HepG2 (cell line): ENCODE measurements around the gene METTL22. TPM values are rescaled to one million over a fixed set of nuclear protein-coding genes. Genes with fewer than 3 reads are reported as not detected.
A peak's percentile ranks its signal among the peaks of the same experiment; 100 is the strongest.

ENCODE experiments used
- AKAP8 ChIP-seq: sonication (generic); formaldehyde crosslinking; IDR thresholded peaks from 2 replicates; pipeline ENCODE4 v1.5.1; 2020; ENCODE audit warnings: mild to moderate bottlenecking, missing genetic modification reagents
- ARID4A ChIP-seq: sonication (generic); formaldehyde crosslinking; IDR thresholded peaks from 2 replicates; pipeline ENCODE4 v1.5.0; 2020; ENCODE audit warnings: mild to moderate bottlenecking, missing genetic modification reagents, borderline replicate concordance
- CENPBD1 ChIP-seq: sonication (generic); formaldehyde crosslinking; IDR thresholded peaks from 2 replicates; pipeline ENCODE4 v1.8.0; 2022; ENCODE audit warnings: missing genetic modification reagents, low read depth, mild to moderate bottlenecking, borderline replicate concordance
- DR1 ChIP-seq: sonication (generic); formaldehyde crosslinking; IDR thresholded peaks from 2 replicates; pipeline ENCODE4 v1.8.0; 2021; ENCODE audit warnings: mild to moderate bottlenecking, missing genetic modification reagents, inconsistent platforms
- FOSL2 ChIP-seq: sonication (generic); formaldehyde crosslinking; IDR thresholded peaks from 2 replicates; pipeline ENCODE4 v1.4.0; 2020; ENCODE audit warnings: missing genetic modification reagents
- FOXK2 ChIP-seq: fragments of 450-650 bp; IDR thresholded peaks from 2 replicates; pipeline ENCODE4 v1.6.1; 2016
- HDAC2 ChIP-seq: sonication (generic); formaldehyde crosslinking; IDR thresholded peaks from 2 replicates; pipeline ENCODE4 v1.4.0; 2020; ENCODE audit warnings: missing genetic modification reagents
- HOXA3 ChIP-seq: sonication (generic); formaldehyde crosslinking; IDR thresholded peaks from 2 replicates; pipeline ENCODE4 v1.5.0; 2020; ENCODE audit warnings: missing genetic modification reagents
- NR3C1 ChIP-seq: sonication (generic); formaldehyde crosslinking; IDR thresholded peaks from 2 replicates; pipeline ENCODE4 v1.4.0; 2020; ENCODE audit warnings: missing genetic modification reagents
- PRMT3 ChIP-seq: sonication (generic); formaldehyde crosslinking; IDR thresholded peaks from 2 replicates; pipeline ENCODE4 v1.8.1; 2022; ENCODE audit warnings: low read depth, mild to moderate bottlenecking, moderate library complexity, missing genetic modification reagents, borderline replicate concordance
- SMARCE1 ChIP-seq: fragments of 450-650 bp; IDR thresholded peaks from 2 replicates; pipeline ENCODE4 v1.6.1; 2017; ENCODE audit warnings: borderline replicate concordance
- SRF ChIP-seq: IDR thresholded peaks from 2 replicates; pipeline ENCODE4 v1.6.1; 2011; ENCODE audit warnings: mild to moderate bottlenecking, low read depth, low read length, moderate library complexity
- TERF1 ChIP-seq: sonication (generic); formaldehyde crosslinking; IDR thresholded peaks from 2 replicates; pipeline ENCODE4 v1.8.0; 2022; ENCODE audit warnings: mild to moderate bottlenecking, missing genetic modification reagents, moderate library complexity
- ZBTB38 ChIP-seq: sonication (generic); formaldehyde crosslinking; IDR thresholded peaks from 2 replicates; pipeline ENCODE4 v1.5.1; 2020; ENCODE audit warnings: mild to moderate bottlenecking, missing genetic modification reagents
- ZHX2 ChIP-seq, 2 experiments: sonication (generic) in 1 of 2; formaldehyde crosslinking in 1 of 2; IDR thresholded peaks; 2 replicates each; pipeline versions ENCODE4 v1.6.1 to v1.9.0; 2014 to 2022; ENCODE audit warnings: antibody characterized with exemption in 1 of 2, borderline replicate concordance in 1 of 2, inconsistent platforms in 1 of 2, low read depth in 1 of 2, missing genetic modification reagents in 1 of 2
- ZNF30 ChIP-seq: sonication (generic); formaldehyde crosslinking; IDR thresholded peaks from 2 replicates; pipeline ENCODE4 v1.5.0; 2020; ENCODE audit warnings: mild to moderate bottlenecking, missing genetic modification reagents
- ZNF501 ChIP-seq: sonication (generic); formaldehyde crosslinking; IDR thresholded peaks from 2 replicates; pipeline ENCODE4 v1.5.1; 2020; ENCODE audit warnings: mild to moderate bottlenecking, moderate library complexity, missing genetic modification reagents
- ZSCAN31 ChIP-seq: sonication (generic); formaldehyde crosslinking; IDR thresholded peaks from 2 replicates; pipeline ENCODE4 v1.5.0; 2020; ENCODE audit warnings: low read depth, mild to moderate bottlenecking, missing genetic modification reagents
- polyA plus RNA-seq, 8 experiments: library from polyadenylated mRNA; depleted of rRNA in 3 of 8; stranded (reverse) in 7 of 8; unstranded in 1 of 8; fragments of >200 nt; fragmentation: Illumina TruSeq in 4 of 8; extraction: Trizol in 4 of 8; gene quantifications; 2 replicates each; pipeline versions ENCODE4 v1.2.1 to v1.2.3, GENCODE V29; 2011 to 2016; ENCODE audit warnings: low read depth in 4 of 8, missing spikeins in 1 of 8, mixed read lengths in 1 of 8; ENCODE audit not compliant: insufficient read depth in 1 of 8
- total RNA-seq, 5 experiments: library from RNA; depleted of rRNA; stranded (reverse); fragments of >200 nt; fragmentation: Illumina TruSeq; extraction: Trizol; gene quantifications; 2 replicates each; pipeline ENCODE4 v1.2.3, GENCODE V29; 2016; ENCODE audit warnings: low read depth in 1 of 5

METTL22 gene
- total and polyA plus RNA-seq, 2 of the 13 experiments (the other 11 are each of a cell fraction or from before 2014, with no cell fraction given) = 36.2 to 94.8 TPM

GRCh38 chr16:8634991-8635736, 13.7 kb downstream of the METTL22 start (continued):
- TF ChIP-seq ZSCAN31 (CRISPR knock-in tag) (no peak), AKAP8 (CRISPR knock-in tag) (no peak), FOSL2 (CRISPR knock-in tag) (no peak), HOXA3 (CRISPR knock-in tag) (no peak), ARID4A (CRISPR knock-in tag) (no peak), ZHX2 (IDR thresholded peaks at IDR 0.05; ENCODE audit: low read depth) (no peak), ZHX2 (CRISPR knock-in tag; IDR thresholded peaks at IDR 0.05; ENCODE audit: borderline replicate concordance) (no peak), SRF (no peak), CENPBD1 (CRISPR knock-in tag) (no peak), ZBTB38 (CRISPR knock-in tag) (0 out of 2 replicates have a peak, but pooled peaks have one; percentile 18), HDAC2 (CRISPR knock-in tag) (0 out of 2 replicates have a peak, but pooled peaks have one; percentile 32), FOXK2 (no peak), PRMT3 (CRISPR knock-in tag) (no peak), TERF1 (CRISPR knock-in tag) (no peak), DR1 (CRISPR knock-in tag) (no peak), SMARCE1 (no peak), ZNF30 (CRISPR knock-in tag) (no peak), NR3C1 (no peak), ZNF501 (0 out of 2 replicates have a peak, but pooled peaks have one; percentile 27)
